Measurements from ENCODE around the gene FZD4. TPM values are rescaled to one million over a fixed set of nuclear protein-coding genes. Genes with fewer than 3 reads are reported as not detected.
A peak's percentile ranks its signal among the peaks of the same experiment; 100 is the strongest.

Gene FZD4
- total RNA-seq, 1 donor from 2014 or later: 4.7 TPM

DNA sequence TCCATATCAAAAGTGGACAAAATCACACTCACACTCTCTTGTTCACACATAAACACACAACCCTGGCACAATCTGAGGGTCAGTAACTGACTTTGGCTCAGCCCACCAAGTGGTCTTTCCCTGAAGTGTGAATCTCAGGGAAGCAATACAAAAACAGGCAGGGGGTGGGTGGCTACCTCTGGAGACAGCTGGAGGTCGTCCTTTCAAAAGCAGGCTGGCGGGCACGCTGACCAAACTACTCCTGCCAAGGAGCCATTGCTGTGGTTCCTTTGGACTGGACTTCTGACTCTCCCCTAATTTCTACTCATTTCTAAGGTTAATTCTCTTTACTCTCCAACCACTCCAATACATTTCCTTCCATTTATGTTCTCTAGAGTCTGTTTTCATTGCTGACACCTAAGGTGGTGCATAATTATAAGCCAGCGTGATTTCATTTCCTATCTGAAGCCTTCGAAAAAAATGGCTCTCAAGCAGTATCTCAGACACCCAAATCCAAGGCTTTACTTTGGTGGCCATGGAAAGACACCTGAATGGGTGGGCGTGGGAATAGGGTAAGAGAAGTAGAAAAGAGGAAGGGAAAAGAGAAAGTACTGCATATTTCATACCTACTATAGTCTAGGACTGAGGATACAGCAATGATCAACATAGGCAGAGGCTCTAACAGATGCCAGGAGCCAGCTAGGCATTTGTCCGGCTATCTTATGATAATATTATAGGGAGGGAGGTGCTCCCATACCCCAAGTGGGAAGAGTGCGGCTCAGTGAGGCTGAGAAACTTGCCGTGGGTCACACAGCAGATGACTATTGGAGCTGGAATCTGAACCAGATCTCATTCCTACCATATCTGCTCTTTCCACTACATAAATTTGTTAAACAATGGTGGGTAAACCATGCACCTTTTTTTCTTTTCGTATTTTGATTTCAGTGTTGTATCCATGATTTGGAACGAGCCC is 22.0 kb downstream of the FZD4 start:
- Mint-ChIP-seq H3K27ac (ENCODE audit: unreplicated experiment) (peak overlapping the region; percentile 55), H3K4me3 (ENCODE audit: unreplicated experiment) (no peak overlapping the region), H3K4me1 (ENCODE audit: low read depth, unreplicated experiment) (peaks cover 27% of the 10 kb centered on the region), H3K27me3 (ENCODE audit: low read depth, unreplicated experiment) (no peaks in the 10 kb centered on the region), H3K36me3 (ENCODE audit: low read depth, unreplicated experiment) (peaks cover 4% of the 10 kb centered on the region), H3K9me3 (ENCODE audit: unreplicated experiment) (no peaks in the 10 kb centered on the region)
- H3K27me3 ChIP-seq (ENCODE audit: insufficient read depth, low read length): no peaks in the 10 kb centered on the region
- TF ChIP-seq, protein P1, sequence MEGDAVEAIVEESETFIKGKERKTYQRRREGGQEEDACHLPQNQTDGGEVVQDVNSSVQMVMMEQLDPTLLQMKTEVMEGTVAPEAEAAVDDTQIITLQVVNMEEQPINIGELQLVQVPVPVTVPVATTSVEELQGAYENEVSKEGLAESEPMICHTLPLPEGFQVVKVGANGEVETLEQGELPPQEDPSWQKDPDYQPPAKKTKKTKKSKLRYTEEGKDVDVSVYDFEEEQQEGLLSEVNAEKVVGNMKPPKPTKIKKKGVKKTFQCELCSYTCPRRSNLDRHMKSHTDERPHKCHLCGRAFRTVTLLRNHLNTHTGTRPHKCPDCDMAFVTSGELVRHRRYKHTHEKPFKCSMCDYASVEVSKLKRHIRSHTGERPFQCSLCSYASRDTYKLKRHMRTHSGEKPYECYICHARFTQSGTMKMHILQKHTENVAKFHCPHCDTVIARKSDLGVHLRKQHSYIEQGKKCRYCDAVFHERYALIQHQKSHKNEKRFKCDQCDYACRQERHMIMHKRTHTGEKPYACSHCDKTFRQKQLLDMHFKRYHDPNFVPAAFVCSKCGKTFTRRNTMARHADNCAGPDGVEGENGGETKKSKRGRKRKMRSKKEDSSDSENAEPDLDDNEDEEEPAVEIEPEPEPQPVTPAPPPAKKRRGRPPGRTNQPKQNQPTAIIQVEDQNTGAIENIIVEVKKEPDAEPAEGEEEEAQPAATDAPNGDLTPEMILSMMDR (IDR thresholded peaks at IDR 0.05; ENCODE audit: insufficient read depth, low read depth, low read length): no peak
- no peak for TF ChIP-seq EZH2 (IDR thresholded peaks at IDR 0.05; ENCODE audit: insufficient read depth, low read length)
- no peaks in the 10 kb centered on the region for H3K79me2 ChIP-seq (ENCODE audit: insufficient read depth, low read length)
- no peak overlapping the region for H2AFZ ChIP-seq (ENCODE audit: low read depth, low read length)
- FAIRE-seq: no peak
- H3K4me1 ChIP-seq (ENCODE audit: insufficient read depth, low read length): peaks cover 23% of the 10 kb centered on the region
- H3K4me3 ChIP-seq (ENCODE audit: insufficient read depth, low read depth, low read length): no peak overlapping the region
- no peak for DNase-seq (ENCODE audit: low read depth)
- no peak overlapping the region for H3K27ac ChIP-seq (ENCODE audit: low read depth, low read length)
- H3K9me3 ChIP-seq (ENCODE audit: insufficient read depth, low read depth, low read length): no peaks in the 10 kb centered on the region
- H3K4me2 ChIP-seq (ENCODE audit: low read length): no peak overlapping the region
- H3K9ac ChIP-seq (ENCODE audit: low read length): no peak overlapping the region
- H3K36me3 ChIP-seq (ENCODE audit: insufficient read depth, low read length): no peaks in the 10 kb centered on the region
- no peaks in the 10 kb centered on the region for H4K20me1 ChIP-seq (ENCODE audit: insufficient read depth, low read length)

DNA sequence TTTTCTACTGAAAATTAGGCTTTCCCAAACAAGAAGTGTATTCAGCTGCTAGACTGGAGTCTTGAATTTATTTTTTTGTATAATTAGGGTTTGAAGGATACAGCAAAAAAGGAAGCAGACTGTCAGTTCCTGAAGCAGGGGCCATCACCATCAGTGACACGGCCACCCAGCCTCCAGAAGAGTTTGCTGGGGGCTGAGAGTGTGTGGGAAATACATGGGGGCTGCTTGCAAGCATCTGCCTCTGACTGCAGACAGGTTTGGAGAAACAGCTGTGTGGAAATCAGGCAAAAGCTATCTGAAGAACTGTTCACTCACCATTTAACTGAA is 23.0 kb downstream of the FZD4 start:
- H3K9ac ChIP-seq (ENCODE audit: low read length): peak overlapping the region; percentile 24
- H3K36me3 ChIP-seq (ENCODE audit: insufficient read depth, low read length): no peaks in the 10 kb centered on the region
- H3K4me2 ChIP-seq (ENCODE audit: low read length): peak overlapping the region; percentile 70
- peak overlapping the region; percentile 5 for H3K27ac Mint-ChIP-seq (ENCODE audit: unreplicated experiment)
- H3K9me3 ChIP-seq (ENCODE audit: insufficient read depth, low read depth, low read length): no peaks in the 10 kb centered on the region
- DNase-seq (ENCODE audit: low read depth) (no peak), FAIRE-seq (no peak)
- no peaks in the 10 kb centered on the region for H4K20me1 ChIP-seq (ENCODE audit: insufficient read depth, low read length)
- H3K9me3 Mint-ChIP-seq (ENCODE audit: unreplicated experiment): no peaks in the 10 kb centered on the region
- H3K4me3 Mint-ChIP-seq (ENCODE audit: unreplicated experiment): no peak overlapping the region
- H2AFZ ChIP-seq (ENCODE audit: low read depth, low read length): no peak overlapping the region
- peaks cover 4% of the 10 kb centered on the region for H3K36me3 Mint-ChIP-seq (ENCODE audit: low read depth, unreplicated experiment)
- H3K4me1 Mint-ChIP-seq (ENCODE audit: low read depth, unreplicated experiment): peaks cover 24% of the 10 kb centered on the region
- H3K27me3 ChIP-seq (ENCODE audit: insufficient read depth, low read length): no peaks in the 10 kb centered on the region
- peaks cover 24% of the 10 kb centered on the region for H3K4me1 ChIP-seq (ENCODE audit: insufficient read depth, low read length)
- no peak overlapping the region for H3K4me3 ChIP-seq (ENCODE audit: insufficient read depth, low read depth, low read length)
- H3K27me3 Mint-ChIP-seq (ENCODE audit: low read depth, unreplicated experiment): no peaks in the 10 kb centered on the region
- no peaks in the 10 kb centered on the region for H3K79me2 ChIP-seq (ENCODE audit: insufficient read depth, low read length)
- TF ChIP-seq, protein P1 (IDR thresholded peaks at IDR 0.05; ENCODE audit: insufficient read depth, low read depth, low read length): no peak
- TF ChIP-seq EZH2 (IDR thresholded peaks at IDR 0.05; ENCODE audit: insufficient read depth, low read length): no peak
- H3K27ac ChIP-seq (ENCODE audit: low read depth, low read length): peak overlapping the region; percentile 45
